Measurements from ENCODE around the gene BTG1. TPM values are rescaled to one million over a fixed set of nuclear protein-coding genes. Genes with fewer than 3 reads are reported as not detected.
A peak's percentile ranks its signal among the peaks of the same experiment; 100 is the strongest.

The BTG1 gene
- total RNA-seq, 4 donors from 2014 or later = 18.3 to 42.7 (median 35.3) TPM

DNA sequence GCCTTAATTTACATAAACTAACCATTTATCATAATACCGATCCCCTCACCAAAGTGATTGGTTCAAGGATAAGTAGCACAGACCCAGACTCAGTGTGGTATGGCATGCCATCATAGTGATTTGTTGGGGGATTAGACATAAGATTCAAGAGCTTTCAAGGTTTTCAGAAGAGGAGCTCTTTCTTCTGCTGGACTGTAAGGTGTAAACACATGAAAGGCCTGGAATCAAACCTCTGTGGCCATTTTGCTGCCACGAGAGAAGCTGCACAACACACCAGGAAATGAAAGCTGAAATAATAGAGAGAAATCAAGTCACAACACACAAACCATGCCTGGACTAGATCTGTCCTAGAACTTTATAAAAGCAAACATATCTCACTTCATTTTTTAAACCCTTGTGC is 30.8 kb downstream of the BTG1 start:
- peaks cover 0 to 9% (median 0%) of the 10 kb centered on the region in 3 donors for H3K4me1 ChIP-seq
- H3K27me3 ChIP-seq = no peaks in the 10 kb centered on the region
- H3K27ac ChIP-seq = no peak overlapping the region
- 71 to 92% methylated on average over 2 of the region's 2 CpGs for WGBS, 2 donors
- TF ChIP-seq CTCF (IDR thresholded peaks at IDR 0.05) (no peak), POLR2A (IDR thresholded peaks at IDR 0.05) (no peak)
- H3K36me3 ChIP-seq = no peaks in the 10 kb centered on the region
- no peak for DNase-seq
- intact Hi-C loops (cut with DNase I) = no loop called here
- H3K9me3 ChIP-seq = no peaks in the 10 kb centered on the region
- H3K4me3 ChIP-seq = no peak overlapping the region

DNA sequence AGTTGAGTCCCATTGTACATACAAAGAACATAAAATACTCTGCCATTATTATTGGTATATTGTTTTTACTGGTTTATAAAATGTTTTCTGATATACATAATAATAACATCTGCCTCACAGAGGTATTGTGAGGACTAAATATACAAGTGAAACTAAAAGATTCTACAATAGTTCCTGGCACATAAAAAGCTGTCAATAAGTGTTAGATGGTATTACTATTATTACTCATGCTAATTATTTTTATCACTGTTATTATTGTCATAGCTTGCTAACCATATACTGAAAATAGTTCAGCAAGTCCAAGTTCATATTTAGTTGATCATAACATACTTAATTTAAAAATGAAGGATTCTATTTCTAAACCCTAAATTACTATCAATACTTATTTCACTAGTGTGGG is 34.4 kb downstream of the BTG1 start:
- H3K4me1 ChIP-seq = peaks cover 0 to 33% (median 18%) of the 10 kb centered on the region in 3 donors
- H3K27me3 ChIP-seq = no peaks in the 10 kb centered on the region
- H3K4me3 ChIP-seq = no peak overlapping the region
- no peak for DNase-seq
- TF ChIP-seq CTCF (IDR thresholded peaks at IDR 0.05) = no peak
- no peak for TF ChIP-seq POLR2A (IDR thresholded peaks at IDR 0.05)
- intact Hi-C loops (cut with DNase I) = no loop called here
- no peaks in the 10 kb centered on the region for H3K9me3 ChIP-seq
- H3K36me3 ChIP-seq = no peaks in the 10 kb centered on the region
- no peak overlapping the region for H3K27ac ChIP-seq

GRCh38 chr12:92110083-92110640 is 35.5 kb downstream of the BTG1 start:
- 91 to 100% methylated on average over 1 of the region's 1 CpG for WGBS, 2 donors
- intact Hi-C loops (cut with DNase I) = no loop called here
- no peaks in the 10 kb centered on the region for H3K36me3 ChIP-seq
- H3K27ac ChIP-seq = no peak overlapping the region
- H3K9me3 ChIP-seq = no peaks in the 10 kb centered on the region
- H3K4me1 ChIP-seq = peaks cover 0 to 43% (median 18%) of the 10 kb centered on the region in 3 donors
- H3K4me3 ChIP-seq = no peak overlapping the region
- DNase-seq = no peak
- no peaks in the 10 kb centered on the region for H3K27me3 ChIP-seq
- no peak for TF ChIP-seq POLR2A (IDR thresholded peaks at IDR 0.05)
- TF ChIP-seq CTCF (IDR thresholded peaks at IDR 0.05) = no peak

- no peak for TF ChIP-seq POLR2A (IDR thresholded peaks at IDR 0.05)
- no peak for TF ChIP-seq CTCF (IDR thresholded peaks at IDR 0.05)
- 91 to 100% methylated on average over 4 of the region's 4 CpGs for WGBS, 2 donors
- peaks cover 0 to 44% (median 18%) of the 10 kb centered on the region in 3 donors for H3K4me1 ChIP-seq
- H3K36me3 ChIP-seq = no peaks in the 10 kb centered on the region
- intact Hi-C loops (cut with DNase I) = no loop called here
- no peak for DNase-seq
- no peaks in the 10 kb centered on the region for H3K27me3 ChIP-seq
- H3K9me3 ChIP-seq = no peaks in the 10 kb centered on the region
- no peak overlapping the region for H3K4me3 ChIP-seq
- no peak overlapping the region for H3K27ac ChIP-seq
Measured at GRCh38 chr12:92109613-92110012, 36.0 kb downstream of the BTG1 start.

DNA sequence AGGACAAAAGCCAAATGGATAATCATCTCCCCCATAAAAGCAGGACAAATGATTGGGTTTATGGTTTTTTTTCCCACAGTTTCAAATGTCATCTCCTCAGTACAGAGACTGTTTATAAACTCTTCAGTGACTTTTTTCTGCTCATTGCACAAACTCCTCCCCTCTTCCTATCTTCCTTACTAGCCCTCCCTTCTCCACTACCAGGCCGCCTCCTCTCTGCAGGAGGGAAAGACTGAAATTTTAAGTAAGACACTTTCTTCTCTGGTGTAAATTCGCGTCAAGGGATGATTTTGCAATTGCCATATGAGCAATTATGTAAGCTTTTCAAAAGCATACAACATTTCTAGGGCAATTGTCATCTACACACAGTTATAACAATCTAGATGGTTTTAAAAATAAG is 37.0 kb downstream of the BTG1 start:
- TF ChIP-seq CTCF (IDR thresholded peaks at IDR 0.05) = no peak
- 43 to 54% methylated on average over 3 of the region's 3 CpGs for WGBS, 2 donors
- Histone ChIP-seq H3K4me1 (peaks cover 0 to 44% (median 18%) of the 10 kb centered on the region in 3 donors), H3K36me3 (no peaks in the 10 kb centered on the region), H3K27ac (peak overlapping the region in 1 of 4 donors; percentile 33), H3K27me3 (no peaks in the 10 kb centered on the region), H3K9me3 (no peaks in the 10 kb centered on the region), H3K4me3 (no peak overlapping the region)
- no peak for DNase-seq
- intact Hi-C loops (cut with DNase I) = no loop called here
